HG03139 (cell line): ENCODE results near the gene SCFD2.
"Not testable (repeated sequence)": the region's sequence is repeated elsewhere in the genome, so short reads cannot be mapped to it uniquely, and the experiment has no call there.

Experiments used
- ATAC-seq: cut with Tn5 transposase; IDR thresholded peaks from one replicate; pipeline ENCODE4 v1.9.1; 2021; ENCODE audit not compliant: unreplicated experiment

SCFD2 gene

GRCh38 chr4:53150631-53151488 lies 215.0 kb downstream of the SCFD2 start:
- no peak for ATAC-seq

- no peak for ATAC-seq
Observed at GRCh38 chr4:53147711-53148110, 218.2 kb downstream of the SCFD2 start.

DNA sequence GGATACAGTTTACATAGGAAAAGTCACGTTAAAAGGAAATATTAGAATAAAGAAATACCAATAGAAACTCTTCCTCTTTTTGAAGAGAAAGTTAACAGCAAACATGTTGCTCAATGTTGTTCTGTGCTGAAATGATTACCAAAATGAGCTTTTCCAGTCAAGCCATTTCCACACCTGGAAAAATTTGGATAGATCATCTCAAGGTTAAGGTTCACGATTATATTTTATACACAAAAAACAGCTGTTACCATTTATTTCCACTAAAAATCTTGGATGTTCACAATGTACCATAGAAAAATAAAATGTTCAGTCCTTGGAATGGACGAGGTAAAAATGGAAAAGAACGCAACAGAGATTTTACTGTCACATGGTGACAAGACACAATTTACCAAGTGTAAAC lies 218.7 kb downstream of the SCFD2 start:
- ATAC-seq: no peak

- no peak for ATAC-seq
Observed at GRCh38 chr4:53141308-53141707, 224.6 kb downstream of the SCFD2 start.

DNA sequence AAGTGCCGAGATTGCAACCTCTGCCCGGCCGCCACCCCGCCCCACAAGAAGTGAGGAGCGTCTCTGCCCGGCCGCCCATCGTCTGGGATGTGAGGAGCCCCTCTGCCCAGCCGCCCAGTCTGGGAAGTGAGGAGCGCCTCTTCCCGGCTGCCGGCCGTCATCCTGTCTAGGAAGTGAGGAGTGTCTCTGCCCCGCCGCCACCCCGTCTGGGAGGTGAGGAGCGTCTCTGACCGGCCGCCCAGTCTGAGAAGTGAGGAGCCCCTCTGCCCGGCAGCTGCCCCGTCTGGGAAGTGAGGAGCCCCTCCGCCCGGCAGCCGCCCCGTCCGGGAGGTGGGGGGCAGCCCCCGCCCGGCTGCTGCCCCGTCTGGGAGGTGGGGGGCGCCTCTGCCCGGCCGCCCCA lies 226.6 kb downstream of the SCFD2 start:
- not testable (repeated sequence) for ATAC-seq

DNA sequence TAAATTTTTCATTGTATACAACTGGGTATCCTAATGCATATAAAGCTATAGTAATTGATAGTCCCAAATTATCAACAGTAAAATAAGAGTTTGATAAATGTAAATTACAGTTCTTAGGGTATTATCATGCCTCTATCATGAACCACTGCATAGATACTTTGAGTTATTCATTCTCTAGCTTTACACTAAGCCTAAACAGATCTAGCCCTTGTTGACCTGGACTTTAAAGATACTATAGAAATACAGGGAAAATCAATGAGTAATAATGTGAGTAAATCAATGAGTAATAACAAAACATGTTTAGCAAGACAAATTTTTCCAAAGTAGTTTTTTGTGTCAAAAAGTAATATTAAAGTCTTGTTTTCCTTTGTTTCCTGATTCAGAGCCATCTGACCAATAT lies 228.4 kb downstream of the SCFD2 start:
- ATAC-seq: no peak

GRCh38 chr4:53136954-53137353 lies 228.9 kb downstream of the SCFD2 start:
- ATAC-seq: no peak

DNA sequence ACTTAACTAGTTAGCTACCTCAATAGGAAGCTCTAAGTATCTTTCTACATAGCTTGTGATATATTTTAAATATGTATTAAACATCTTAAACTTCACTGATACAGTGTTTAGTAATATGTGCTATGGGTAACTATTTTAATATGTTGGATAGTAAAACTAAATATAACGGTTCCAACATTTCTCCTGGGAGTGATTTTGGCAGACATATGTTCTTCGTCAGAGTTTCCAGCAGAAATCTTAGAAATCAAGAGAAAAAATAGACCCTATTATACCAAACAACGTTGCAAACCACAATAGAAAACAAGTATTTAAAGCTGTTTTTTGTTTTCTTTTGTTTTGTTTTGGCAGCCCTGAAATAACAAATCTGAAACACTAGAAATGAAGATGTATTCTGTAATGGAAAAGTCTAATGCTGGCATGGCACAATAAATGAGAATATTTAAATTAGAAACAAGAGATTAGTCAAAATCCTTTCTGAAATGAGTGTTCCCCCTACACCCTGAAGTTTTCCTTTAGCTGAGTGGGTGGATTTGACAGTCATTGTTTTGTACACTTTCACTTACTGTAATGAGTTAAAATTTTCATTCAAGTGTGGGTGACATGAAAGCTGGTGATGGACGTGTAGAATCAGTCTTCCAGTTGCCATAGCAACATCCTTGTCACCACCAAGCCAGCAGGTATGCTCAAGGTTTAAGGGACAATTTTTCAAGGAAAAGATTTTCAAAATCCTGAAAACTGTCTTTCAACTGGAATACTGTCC lies 233.5 kb downstream of the SCFD2 start:
- no peak for ATAC-seq

- no peak for ATAC-seq
Observed at GRCh38 chr4:53131562-53131925, 234.3 kb downstream of the SCFD2 start.

DNA sequence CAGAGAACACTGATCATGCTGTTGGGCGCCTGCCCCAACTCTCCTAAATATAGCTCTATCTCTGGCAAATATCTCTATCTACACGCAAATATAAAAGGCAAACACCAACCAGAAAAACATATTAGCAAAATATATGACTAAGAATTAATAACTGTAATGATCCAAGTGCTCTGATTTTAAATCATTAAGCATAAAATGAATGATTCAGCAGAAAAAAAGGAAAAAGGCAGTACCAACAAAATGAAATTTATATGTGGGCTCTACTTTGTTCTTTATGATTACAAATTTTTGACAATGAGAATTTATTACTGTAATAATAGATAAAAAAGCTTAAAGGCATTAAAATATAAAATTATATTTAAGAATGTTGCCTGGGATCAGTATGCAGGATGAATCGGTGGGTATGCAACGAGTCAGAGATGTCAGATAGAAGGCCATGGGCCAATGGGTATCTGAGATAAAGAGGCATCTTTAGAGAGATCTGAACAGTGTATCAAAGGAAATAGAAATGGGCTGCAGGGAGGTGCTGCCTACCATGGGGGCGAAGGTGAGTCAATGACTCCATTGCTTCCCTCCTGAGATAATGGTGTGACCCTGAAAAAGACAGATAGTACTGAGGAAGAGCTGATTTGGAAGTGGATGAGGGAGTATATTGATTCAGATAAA lies 234.8 kb downstream of the SCFD2 start:
- ATAC-seq: no peak

GRCh38 chr4:53128706-53129357 lies 237.0 kb downstream of the SCFD2 start:
- no peak for ATAC-seq

DNA sequence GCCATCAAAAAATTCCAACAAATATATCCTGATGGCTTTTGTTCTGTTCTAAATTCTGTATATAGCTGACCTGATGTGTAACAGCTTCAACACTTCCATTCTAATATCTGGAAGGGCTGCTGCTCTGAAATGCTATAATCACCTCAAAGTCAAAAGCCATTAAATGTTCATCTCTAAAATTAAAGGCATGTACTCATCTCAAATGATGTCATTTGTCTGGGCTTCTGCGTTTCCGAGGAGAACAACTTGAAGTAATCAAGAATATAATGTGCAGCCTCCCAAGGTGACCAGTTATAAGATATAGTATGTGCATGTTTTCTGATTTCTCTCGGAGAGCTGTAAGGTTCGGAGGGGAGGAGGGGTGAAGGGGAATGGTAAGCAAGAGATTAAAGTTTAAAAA lies 237.6 kb downstream of the SCFD2 start:
- ATAC-seq: no peak

GRCh38 chr4:53127365-53127764 lies 238.5 kb downstream of the SCFD2 start:
- no peak for ATAC-seq

- no peak for ATAC-seq
Observed at GRCh38 chr4:53126099-53126498, 239.8 kb downstream of the SCFD2 start.

- ATAC-seq: no peak
Observed at GRCh38 chr4:53123819-53124218, 242.0 kb downstream of the SCFD2 start.

DNA sequence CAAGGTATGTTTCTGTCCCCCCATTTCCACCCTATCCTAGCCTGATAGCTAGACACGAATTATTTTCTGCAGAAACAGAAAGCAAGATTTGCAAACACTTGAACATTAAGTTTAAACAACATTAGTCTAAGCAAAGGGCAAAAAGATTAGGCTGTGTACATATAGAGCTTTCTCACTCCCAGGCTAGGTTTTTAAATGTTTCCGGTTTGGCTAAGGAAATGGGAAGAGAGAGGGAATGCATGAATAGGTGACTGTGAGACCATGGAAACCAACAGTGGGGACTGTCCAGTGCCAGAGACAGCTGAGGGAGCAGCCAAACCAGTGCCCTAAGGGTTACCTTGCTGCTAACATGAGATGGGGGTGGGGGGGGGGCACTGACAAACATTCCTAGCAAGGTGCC lies 242.7 kb downstream of the SCFD2 start:
- no peak for ATAC-seq

DNA sequence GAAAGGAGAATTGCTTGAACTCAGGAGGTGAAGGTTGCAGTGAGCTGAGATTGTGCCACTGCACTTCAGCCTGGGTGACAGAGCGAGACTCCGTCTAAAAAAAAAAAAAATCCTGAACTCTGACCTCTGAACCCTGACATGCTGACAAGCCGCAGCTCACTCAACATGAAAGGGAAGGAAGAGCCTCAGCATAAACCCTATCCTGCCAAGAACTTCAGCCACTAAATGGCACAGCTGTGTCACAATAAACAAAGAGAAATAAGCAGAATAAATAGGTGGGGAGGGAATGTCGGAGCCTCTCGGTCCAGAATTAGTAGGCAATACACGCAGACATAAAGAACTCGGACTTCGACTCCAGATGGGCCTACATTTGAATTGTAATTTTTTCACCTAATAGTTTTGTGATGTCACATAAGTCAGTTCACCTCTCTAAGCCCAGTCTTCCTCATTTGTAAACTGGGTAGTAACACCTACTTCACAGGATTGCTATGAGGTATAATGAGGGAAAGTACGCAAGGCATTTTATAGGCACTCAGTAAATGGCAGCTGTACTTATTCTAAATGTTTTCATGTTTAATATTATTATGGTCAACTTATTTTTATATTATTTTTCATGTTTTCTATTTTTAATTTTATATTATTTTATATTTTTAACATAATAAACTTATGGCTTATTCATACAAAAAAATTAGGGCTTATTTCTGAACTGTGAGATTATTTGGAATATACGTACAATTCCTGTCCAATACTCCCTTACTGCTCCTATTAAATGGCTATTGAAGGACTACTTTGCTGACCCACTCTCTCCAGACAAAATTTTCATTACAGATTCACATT lies 243.4 kb downstream of the SCFD2 start:
- ATAC-seq: no peak

- no peak for ATAC-seq
Observed at GRCh38 chr4:53121264-53121865, 244.5 kb downstream of the SCFD2 start.

GRCh38 chr4:53120778-53121177 lies 245.1 kb downstream of the SCFD2 start:
- no peak for ATAC-seq

DNA sequence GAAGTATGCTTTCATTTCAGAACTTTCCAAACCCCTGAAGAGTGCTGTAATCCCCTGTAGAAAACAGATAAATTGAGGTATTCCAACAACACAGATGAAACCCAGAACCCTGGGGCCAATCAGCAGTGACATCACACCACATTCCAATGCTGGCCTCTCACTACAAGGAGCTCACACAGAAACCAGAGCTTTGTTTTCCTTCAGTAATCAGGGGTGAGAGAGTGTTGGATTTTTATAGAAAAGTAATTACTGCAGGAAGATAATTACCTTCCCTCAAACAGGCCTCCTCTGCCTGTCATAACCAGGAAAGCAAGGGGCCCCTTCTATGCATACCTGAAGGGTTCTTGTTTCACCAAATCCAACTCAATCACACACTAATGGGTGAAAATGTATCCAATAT lies 246.2 kb downstream of the SCFD2 start:
- ATAC-seq: no peak
